Coronary artery (tissue), 2 donors: Measurements from ENCODE around the gene PRMT2.

Experiments used
- DNase-seq: peaks from one replicate; pipeline ENCODE4 v3.0.0-alpha.2; 2017; ENCODE audit warnings: low spot score
- H3K27ac ChIP-seq, 2 donors: fragments of 200-600 bp; sonication (generic); one replicate each; pipeline ENCODE4 v1.5.1; 2016 to 2019
- H3K4me3 ChIP-seq: fragments of 200-600 bp; sonication (generic); 2 replicates; pipeline ENCODE4 v1.5.1; 2016; ENCODE audit warnings: mild to moderate bottlenecking, moderate library complexity
- CTCF ChIP-seq: fragments of 200-600 bp; sonication (generic); IDR thresholded peaks from one replicate; pipeline ENCODE4 v1.5.1; 2019; ENCODE audit warnings: antibody characterized with exemption

Gene PRMT2

DNA sequence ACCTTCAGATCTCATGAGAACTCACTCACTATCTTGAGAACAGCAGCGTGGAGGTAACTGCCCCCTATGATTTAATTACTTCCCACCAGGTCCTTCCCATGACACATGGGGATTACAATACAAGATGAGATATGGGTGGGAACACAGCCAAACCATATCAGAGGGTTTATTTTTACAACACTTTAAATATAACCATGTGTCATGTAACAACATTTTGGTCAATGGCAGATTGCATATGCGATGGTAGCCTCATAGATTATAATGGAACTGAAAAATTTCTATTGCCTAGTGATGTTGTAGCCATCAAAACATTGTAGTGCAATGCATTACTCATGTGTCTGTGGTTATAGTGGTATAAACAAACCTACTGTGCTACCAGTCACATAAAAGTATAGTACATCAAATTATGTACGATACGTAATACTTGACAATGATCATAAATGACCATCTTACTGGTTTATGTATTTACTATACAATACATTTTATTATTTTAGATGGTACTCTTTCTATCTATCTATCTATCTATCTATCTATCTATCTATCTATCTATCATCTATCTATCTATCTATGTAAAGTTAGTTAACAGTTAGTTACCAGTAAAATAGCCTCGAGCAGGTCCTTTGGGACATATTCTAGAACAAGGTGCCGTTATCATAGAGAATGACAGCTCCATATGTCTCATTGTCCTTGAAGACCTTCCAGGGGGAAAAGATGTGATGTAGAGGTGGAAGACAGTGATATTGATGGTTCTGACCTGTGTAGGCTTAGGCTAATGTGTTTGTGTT lies 18.0 kb upstream of the PRMT2 start:
- TF ChIP-seq CTCF, result no peak
- no peak for DNase-seq
- H3K4me3 ChIP-seq, result no peak overlapping the region
- no peak overlapping the region for H3K27ac ChIP-seq

- Histone ChIP-seq H3K4me3 (no peak overlapping the region), H3K27ac (no peak overlapping the region)
- no peak for TF ChIP-seq CTCF
- DNase-seq, result no peak
Measured at GRCh38 chr21:46618738-46619379, 16.6 kb upstream of the PRMT2 start.

DNA sequence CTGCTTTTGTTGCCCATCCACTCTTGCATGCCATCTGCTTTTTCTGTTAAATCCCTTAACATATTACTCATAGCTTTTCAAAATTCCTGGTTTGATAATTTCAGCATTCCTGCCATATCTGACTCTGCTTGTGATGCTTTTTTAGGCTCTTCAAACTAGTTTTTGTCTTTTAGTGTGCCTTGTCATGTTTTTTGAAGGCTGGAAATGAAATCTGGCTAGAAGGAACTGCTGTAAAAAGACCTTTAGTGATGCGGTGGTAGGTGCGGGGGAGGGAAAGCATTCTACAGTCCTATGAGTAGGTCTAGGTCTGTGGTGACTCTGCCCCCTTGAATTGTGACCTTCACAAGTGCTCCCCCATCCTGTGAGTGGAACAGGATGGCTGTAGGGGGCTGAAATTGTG lies 15.6 kb upstream of the PRMT2 start:
- Histone ChIP-seq H3K4me3 (no peak overlapping the region), H3K27ac (no peak overlapping the region)
- no peak for DNase-seq
- TF ChIP-seq CTCF, result no peak

- Histone ChIP-seq H3K27ac (peak overlapping the region in 1 of 2 donors; percentile 74), H3K4me3 (no peak overlapping the region)
- TF ChIP-seq CTCF, result no peak
- DNase-seq, result no peak
Measured at GRCh38 chr21:46620846-46621245, 14.6 kb upstream of the PRMT2 start.

DNA sequence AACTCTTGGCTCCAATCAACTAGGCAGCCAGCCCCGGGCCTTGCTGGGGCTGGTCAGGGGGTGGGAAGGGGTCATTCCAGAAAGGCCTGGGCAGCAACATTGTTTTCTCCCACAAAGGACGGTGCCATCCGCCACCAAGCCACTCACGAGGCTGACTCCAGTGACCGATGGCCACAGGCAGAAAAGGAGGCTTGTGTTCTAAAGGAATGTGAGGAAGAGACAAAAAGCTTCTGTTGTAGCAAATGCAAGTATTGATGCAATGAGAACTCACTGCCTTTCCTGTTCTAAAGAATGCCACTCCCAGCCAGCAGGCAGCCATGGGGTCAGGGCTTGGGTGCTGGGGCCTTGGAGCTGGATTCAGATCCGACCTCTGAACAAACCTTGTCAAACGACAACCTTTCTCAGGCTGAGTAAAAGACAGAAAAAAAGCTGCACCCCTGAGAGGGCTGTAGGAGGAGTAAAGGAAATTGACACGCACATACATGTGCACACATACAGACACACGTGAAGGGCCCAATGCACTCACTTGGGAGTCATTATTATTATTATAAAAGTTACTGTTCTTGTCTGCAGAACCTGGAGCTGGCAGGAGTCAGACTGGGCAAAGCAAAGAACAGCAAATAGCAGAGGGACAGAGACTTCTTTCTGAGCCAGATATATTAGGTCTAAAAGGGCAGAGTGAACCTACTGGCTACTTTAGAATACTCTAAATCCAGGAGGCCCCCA lies 13.9 kb upstream of the PRMT2 start:
- DNase-seq, result no peak

GRCh38 chr21:46622226-46622625 lies 13.2 kb upstream of the PRMT2 start:
- peak overlapping the region in 1 of 2 donors; percentile 74 for H3K27ac ChIP-seq
- no peak overlapping the region for H3K4me3 ChIP-seq
- DNase-seq, result no peak
- TF ChIP-seq CTCF, result no peak

More for the DNA sequence above, 13.9 kb upstream of the PRMT2 start:
- Histone ChIP-seq H3K27ac (peak overlapping the region in 1 of 2 donors; percentile 74), H3K4me3 (no peak overlapping the region)
- TF ChIP-seq CTCF, result no peak
